ENCODE measurements around the gene PRRC2A.

Gene PRRC2A

DNA sequence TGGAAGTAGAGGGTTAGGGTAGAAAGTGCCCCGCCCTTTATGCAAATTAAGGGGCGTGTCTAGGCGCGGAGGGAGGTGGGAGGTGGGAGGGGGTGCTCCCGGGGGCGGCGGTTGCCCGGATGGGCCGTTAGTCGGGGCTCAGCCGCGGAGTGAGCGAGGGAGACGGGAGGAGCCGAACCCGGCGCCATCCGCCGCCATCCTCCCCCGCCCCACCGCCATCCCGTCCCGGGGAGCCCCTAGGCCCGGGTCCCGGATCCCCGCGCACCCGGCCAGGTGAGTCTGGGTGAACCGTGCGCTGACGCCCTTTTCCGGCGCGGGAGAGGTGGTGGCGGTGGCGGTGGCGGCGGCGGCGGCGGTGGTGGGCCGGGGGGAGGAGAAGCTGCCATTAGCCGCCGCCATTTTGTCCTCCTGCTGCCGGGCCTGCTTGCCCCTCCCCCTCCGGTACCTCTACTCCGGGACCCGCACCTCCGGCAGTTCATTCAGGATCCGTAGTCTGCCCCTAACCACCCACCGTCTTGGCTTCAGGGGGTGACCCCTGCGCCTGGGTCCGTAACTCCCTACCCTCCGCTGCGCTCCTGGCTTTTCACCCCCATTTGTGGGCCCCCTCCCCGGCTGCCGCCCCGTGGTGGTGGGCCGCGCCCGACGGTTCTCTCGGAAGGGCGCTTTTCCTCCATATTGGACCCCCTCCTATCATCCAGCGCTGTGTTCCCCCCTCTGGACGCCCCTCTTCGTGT, at the start of gene PRRC2A:
Gene PRRC2A, plus strand, starts transcription at position 130 of the 734 bp plus-strand sequence. CDS start 2,075 bp downstream, outside the sequence.
- peak; percentile 84 for DNase-seq

GRCh38 chr6:31572041-31572911, 48.2 kb upstream of the PRRC2A start, which contains the start of gene LTA:
Gene LTA (plus strand): TSS chr6:31572289. CDS start chr6:31572743, 454 bp downstream.
- DNase-seq: peak; percentile 88

DNA sequence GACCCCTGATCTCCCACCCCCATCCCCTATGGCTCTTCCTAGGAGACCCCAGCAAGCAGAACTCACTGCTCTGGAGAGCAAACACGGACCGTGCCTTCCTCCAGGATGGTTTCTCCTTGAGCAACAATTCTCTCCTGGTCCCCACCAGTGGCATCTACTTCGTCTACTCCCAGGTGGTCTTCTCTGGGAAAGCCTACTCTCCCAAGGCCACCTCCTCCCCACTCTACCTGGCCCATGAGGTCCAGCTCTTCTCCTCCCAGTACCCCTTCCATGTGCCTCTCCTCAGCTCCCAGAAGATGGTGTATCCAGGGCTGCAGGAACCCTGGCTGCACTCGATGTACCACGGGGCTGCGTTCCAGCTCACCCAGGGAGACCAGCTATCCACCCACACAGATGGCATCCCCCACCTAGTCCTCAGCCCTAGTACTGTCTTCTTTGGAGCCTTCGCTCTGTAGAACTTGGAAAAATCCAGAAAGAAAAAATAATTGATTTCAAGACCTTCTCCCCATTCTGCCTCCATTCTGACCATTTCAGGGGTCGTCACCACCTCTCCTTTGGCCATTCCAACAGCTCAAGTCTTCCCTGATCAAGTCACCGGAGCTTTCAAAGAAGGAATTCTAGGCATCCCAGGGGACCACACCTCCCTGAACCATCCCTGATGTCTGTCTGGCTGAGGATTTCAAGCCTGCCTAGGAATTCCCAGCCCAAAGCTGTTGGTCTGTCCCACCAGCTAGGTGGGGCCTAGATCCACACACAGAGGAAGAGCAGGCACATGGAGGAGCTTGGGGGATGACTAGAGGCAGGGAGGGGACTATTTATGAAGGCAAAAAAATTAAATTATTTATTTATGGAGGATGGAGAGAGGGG, 47.0 kb upstream of the PRRC2A start:
- peak; percentile 55 for DNase-seq

DNA sequence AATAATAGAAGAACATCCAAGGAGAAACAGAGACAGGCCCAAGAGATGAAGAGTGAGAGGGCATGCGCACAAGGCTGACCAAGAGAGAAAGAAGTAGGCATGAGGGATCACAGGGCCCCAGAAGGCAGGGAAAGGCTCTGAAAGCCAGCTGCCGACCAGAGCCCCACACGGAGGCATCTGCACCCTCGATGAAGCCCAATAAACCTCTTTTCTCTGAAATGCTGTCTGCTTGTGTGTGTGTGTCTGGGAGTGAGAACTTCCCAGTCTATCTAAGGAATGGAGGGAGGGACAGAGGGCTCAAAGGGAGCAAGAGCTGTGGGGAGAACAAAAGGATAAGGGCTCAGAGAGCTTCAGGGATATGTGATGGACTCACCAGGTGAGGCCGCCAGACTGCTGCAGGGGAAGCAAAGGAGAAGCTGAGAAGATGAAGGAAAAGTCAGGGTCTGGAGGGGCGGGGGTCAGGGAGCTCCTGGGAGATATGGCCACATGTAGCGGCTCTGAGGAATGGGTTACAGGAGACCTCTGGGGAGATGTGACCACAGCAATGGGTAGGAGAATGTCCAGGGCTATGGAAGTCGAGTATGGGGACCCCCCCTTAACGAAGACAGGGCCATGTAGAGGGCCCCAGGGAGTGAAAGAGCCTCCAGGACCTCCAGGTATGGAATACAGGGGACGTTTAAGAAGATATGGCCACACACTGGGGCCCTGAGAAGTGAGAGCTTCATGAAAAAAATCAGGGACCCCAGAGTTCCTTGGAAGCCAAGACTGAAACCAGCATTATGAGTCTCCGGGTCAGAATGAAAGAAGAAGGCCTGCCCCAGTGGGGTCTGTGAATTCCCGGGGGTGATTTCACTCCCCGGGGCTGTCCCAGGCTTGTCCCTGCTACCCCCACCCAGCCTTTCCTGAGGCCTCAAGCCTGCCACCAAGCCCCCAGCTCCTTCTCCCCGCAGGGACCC, 46.1 kb upstream of the PRRC2A start:
- peak; percentile 81 for DNase-seq

DNA sequence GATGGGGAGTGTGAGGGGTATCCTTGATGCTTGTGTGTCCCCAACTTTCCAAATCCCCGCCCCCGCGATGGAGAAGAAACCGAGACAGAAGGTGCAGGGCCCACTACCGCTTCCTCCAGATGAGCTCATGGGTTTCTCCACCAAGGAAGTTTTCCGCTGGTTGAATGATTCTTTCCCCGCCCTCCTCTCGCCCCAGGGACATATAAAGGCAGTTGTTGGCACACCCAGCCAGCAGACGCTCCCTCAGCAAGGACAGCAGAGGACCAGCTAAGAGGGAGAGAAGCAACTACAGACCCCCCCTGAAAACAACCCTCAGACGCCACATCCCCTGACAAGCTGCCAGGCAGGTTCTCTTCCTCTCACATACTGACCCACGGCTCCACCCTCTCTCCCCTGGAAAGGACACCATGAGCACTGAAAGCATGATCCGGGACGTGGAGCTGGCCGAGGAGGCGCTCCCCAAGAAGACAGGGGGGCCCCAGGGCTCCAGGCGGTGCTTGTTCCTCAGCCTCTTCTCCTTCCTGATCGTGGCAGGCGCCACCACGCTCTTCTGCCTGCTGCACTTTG, 45.1 kb upstream of the PRRC2A start, which contains the start of gene TNF:
Gene TNF, plus strand, starts transcription at position 231 of the 567 bp plus-strand sequence. Its CDS starts 177 bp downstream, at position 408.
- peak; percentile 89 for DNase-seq

GRCh38 chr6:31575952-31576685, 44.4 kb upstream of the PRRC2A start:
- DNase-seq: no peak

DNA sequence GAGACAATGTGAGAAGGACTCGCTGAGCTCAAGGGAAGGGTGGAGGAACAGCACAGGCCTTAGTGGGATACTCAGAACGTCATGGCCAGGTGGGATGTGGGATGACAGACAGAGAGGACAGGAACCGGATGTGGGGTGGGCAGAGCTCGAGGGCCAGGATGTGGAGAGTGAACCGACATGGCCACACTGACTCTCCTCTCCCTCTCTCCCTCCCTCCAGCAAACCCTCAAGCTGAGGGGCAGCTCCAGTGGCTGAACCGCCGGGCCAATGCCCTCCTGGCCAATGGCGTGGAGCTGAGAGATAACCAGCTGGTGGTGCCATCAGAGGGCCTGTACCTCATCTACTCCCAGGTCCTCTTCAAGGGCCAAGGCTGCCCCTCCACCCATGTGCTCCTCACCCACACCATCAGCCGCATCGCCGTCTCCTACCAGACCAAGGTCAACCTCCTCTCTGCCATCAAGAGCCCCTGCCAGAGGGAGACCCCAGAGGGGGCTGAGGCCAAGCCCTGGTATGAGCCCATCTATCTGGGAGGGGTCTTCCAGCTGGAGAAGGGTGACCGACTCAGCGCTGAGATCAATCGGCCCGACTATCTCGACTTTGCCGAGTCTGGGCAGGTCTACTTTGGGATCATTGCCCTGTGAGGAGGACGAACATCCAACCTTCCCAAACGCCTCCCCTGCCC, 43.5 kb upstream of the PRRC2A start:
- peak; percentile 74 for DNase-seq

- no peak for DNase-seq
Observed at GRCh38 chr6:31577579-31577966, 42.9 kb upstream of the PRRC2A start.

DNA sequence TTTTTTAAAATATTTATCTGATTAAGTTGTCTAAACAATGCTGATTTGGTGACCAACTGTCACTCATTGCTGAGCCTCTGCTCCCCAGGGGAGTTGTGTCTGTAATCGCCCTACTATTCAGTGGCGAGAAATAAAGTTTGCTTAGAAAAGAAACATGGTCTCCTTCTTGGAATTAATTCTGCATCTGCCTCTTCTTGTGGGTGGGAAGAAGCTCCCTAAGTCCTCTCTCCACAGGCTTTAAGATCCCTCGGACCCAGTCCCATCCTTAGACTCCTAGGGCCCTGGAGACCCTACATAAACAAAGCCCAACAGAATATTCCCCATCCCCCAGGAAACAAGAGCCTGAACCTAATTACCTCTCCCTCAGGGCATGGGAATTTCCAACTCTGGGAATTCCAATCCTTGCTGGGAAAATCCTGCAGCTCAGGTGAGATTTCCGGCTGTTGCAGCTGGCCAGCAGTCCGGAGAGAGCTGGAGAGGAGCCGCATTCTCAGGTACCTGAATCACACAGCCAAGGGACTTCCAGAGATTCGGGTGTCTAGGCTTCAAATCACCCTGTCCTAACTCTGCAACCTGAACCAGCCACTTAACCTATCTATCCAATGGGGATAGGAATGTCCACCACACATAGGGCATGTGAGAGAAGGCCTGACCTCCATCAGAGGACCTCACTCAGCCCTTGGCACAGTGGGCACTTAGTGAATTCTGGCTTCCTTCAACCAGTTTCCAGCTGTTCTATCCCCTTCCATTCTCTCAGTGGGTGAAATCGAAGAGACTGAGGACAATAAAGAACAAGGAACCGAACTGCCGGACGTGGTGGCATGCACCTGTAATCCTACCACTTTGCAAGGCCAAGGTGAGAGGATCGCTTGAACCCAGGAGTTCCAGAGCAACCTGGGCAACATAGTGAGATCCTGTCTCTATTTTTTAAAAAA, 42.1 kb upstream of the PRRC2A start:
- DNase-seq: peak; percentile 60

GRCh38 chr6:31579119-31579505, 41.4 kb upstream of the PRRC2A start:
- peak; percentile 61 for DNase-seq

- peak; percentile 67 for DNase-seq
Observed at GRCh38 chr6:31579546-31580437, 40.7 kb upstream of the PRRC2A start.

- no peak for DNase-seq
Observed at GRCh38 chr6:31580438-31580740, 40.1 kb upstream of the PRRC2A start.

DNA sequence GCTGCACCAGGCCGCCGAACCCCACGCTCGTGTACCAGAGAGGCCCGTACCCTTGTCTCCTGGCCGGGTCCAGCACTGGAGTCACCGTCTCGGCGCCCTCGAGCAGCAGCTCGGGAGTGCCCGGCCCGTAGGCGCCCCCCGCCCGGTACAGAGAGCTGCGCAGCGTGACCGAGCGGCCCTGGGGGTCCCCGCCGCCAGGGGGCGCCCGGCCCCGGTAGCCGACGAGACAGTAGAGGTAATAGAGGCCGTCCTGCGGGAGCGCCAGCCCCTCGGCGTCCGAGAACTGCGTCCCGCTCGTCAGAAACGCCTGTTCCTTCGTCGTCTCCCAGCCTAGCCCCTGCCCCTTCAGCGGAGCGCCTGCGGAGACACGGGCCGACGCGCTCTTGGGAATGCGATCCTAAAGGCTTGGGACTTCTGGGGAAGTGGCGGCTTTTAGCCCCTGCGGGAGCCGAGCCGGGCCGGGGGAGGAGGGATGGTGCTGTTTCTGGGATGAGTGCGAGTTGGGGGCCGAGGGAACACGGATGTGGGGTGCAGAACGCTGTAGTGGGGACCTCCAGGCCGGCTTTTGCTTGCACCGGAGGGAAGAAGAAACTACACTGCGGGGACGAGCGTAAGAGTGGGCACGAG, 39.6 kb upstream of the PRRC2A start:
- peak; percentile 93 for DNase-seq

GRCh38 chr6:31581434-31582229, 38.9 kb upstream of the PRRC2A start:
- DNase-seq: peak; percentile 56

DNA sequence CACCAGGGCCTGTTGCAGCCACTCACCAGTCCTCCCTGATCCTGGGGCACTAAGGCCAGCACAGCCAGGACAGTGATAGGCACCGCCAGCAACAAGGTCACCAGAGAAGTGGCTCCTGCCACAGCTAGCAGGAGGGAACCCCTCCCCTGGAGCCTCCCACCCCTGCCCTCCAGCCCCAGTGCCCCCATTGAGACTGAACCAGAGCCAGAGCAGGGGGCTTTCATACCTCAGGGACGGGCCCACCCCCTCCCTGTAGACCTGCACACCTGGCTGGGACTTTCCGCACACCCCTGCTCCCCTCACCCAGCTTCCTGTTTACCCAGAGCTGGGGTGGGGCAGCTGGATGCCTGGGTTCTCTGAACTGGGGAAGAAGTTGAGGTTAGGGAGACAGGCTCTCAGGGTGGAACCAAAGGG, 38.3 kb upstream of the PRRC2A start, which contains the start of gene LTB:
Gene LTB, minus strand, starts transcription at position 195 of the 414 bp plus-strand sequence. Its CDS starts 7 bp downstream, at position 188.
- DNase-seq: peak; percentile 60

GRCh38 chr6:31585491-31585890, 35.0 kb upstream of the PRRC2A start:
- peak; percentile 64 for DNase-seq
